K562 (cell line): ENCODE measurements around the gene MARK2.

Experiments used
- KDM1A ChIP-seq, 2 experiments: fragments of 450-650 bp; IDR thresholded peaks; 2 replicates each; pipeline ENCODE4 v1.6.1; 2016; ENCODE audit warnings: mild to moderate bottlenecking in 2 of 2
- NFRKB ChIP-seq: fragments of 450-650 bp; IDR thresholded peaks from 2 replicates; pipeline ENCODE4 v1.6.1; 2016; ENCODE audit warnings: low read depth
- SIN3A ChIP-seq, 2 experiments: fragments of 150-350 bp in 1 of 2; IDR thresholded peaks; 2 replicates each; pipeline ENCODE4 v1.6.1; 2011 to 2016; ENCODE audit warnings: borderline replicate concordance in 2 of 2, low read depth in 2 of 2, low read length in 2 of 2, mild to moderate bottlenecking in 2 of 2, moderate library complexity in 2 of 2; ENCODE audit not compliant: control insufficient read depth in 1 of 2
- ZKSCAN1 ChIP-seq: fragments of 150-350 bp; IDR thresholded peaks from 2 replicates; pipeline ENCODE4 v1.6.1; 2016; ENCODE audit warnings: low read depth, low read length
- TF ChIP-seq, protein P1 (sequence below), 3 experiments: IDR thresholded peaks in 2 of 3; conservative IDR thresholded peaks in 1 of 3; 2 replicates each; pipeline ENCODE4 v1.5.1; 2011 to 2012; ENCODE audit warnings: low read length in 3 of 3, mild to moderate bottlenecking in 3 of 3, control low read depth in 2 of 3, improper control_type of control experiment in 1 of 3, inconsistent platforms in 1 of 3, low read depth in 1 of 3, mixed read lengths in 1 of 3, moderate library complexity in 1 of 3; ENCODE audit not compliant: insufficient read depth in 2 of 3
- TF ChIP-seq, protein P2 (sequence below), 2 experiments: fragments of 450-650 bp in 1 of 2; sonication (generic) in 1 of 2; formaldehyde crosslinking in 1 of 2; IDR thresholded peaks in 1 of 2; conservative IDR thresholded peaks in 1 of 2; 2 replicates each; pipeline versions ENCODE4 v1.6.1 to v1.8.1; 2016 to 2023; ENCODE audit warnings: mild to moderate bottlenecking in 2 of 2, moderate library complexity in 2 of 2, inconsistent platforms in 1 of 2, missing genetic modification reagents in 1 of 2

DNA sequence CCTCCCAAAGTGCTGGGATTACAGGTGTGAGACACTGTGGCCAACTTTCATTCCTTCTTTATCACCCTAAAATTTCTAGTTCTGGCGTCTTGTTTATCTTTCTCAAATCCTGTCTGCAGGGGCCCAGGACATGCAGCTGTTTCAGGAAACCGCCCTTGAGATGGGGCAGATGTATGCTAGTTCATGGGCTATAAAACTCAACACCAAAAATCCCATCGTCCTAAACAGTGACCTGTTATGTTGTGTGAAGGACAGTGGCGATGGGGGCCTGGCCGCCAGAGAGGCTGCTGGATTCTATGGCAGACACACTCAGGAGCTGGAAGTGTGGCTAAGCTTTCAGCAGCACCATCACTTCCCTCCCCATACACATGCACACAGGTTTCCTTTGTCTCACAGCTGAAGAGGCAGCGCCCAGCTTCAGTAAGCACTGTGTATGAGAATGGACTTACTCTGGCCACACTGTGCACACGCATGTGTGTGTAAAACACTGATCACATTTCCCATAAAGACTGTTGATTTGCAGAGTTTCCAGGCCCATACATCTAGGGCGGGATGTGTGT, 36.7 kb downstream of the MARK2 start:
- TF ChIP-seq KDM1A (IDR thresholded peaks at IDR 0.05) (no peak), SIN3A (IDR thresholded peaks at IDR 0.05; ENCODE audit: borderline replicate concordance in 2 of 2, control insufficient read depth in 1 of 2, low read depth in 2 of 2, low read length in 2 of 2) (no peak), ZKSCAN1 (no peak), NFRKB (no peak)
- TF ChIP-seq, protein P1, sequence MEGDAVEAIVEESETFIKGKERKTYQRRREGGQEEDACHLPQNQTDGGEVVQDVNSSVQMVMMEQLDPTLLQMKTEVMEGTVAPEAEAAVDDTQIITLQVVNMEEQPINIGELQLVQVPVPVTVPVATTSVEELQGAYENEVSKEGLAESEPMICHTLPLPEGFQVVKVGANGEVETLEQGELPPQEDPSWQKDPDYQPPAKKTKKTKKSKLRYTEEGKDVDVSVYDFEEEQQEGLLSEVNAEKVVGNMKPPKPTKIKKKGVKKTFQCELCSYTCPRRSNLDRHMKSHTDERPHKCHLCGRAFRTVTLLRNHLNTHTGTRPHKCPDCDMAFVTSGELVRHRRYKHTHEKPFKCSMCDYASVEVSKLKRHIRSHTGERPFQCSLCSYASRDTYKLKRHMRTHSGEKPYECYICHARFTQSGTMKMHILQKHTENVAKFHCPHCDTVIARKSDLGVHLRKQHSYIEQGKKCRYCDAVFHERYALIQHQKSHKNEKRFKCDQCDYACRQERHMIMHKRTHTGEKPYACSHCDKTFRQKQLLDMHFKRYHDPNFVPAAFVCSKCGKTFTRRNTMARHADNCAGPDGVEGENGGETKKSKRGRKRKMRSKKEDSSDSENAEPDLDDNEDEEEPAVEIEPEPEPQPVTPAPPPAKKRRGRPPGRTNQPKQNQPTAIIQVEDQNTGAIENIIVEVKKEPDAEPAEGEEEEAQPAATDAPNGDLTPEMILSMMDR (IDR thresholded peaks at IDR 0.05 in 2 of 3, conservative IDR thresholded peaks at IDR 0.05 in 1 of 3; ENCODE audit: insufficient read depth in 2 of 3, low read depth in 1 of 3, low read length in 3 of 3): no peak
- TF ChIP-seq, protein P2, sequence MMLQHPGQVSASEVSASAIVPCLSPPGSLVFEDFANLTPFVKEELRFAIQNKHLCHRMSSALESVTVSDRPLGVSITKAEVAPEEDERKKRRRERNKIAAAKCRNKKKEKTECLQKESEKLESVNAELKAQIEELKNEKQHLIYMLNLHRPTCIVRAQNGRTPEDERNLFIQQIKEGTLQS (IDR thresholded peaks at IDR 0.05): no peak
- TF ChIP-seq, protein P2 (CRISPR knock-in tag; conservative IDR thresholded peaks at IDR 0.05): no peak
